Endothelial cell (in vitro differentiated cells): ENCODE results near the gene EHD1. TPM values are rescaled to one million over a fixed set of nuclear protein-coding genes. Genes with fewer than 3 reads are reported as not detected.

Experiments
- DNase-seq: peaks from one replicate; pipeline ENCODE4 v3.0.0; 2021; ENCODE audit warnings: low spot score
- H3K27ac Mint-ChIP-seq: one replicate; pipeline ENCODE4 v1.8.0; 2021; ENCODE audit warnings: mixed read lengths, inconsistent platforms; ENCODE audit not compliant: unreplicated experiment
- H3K27me3 Mint-ChIP-seq: one replicate; pipeline ENCODE4 v1.8.0; 2021; ENCODE audit warnings: mild to moderate bottlenecking, moderate library complexity, mixed read lengths, inconsistent platforms; ENCODE audit not compliant: unreplicated experiment
- H3K36me3 Mint-ChIP-seq: one replicate; pipeline ENCODE4 v1.8.0; 2021; ENCODE audit warnings: mild to moderate bottlenecking, low read depth, mixed read lengths, inconsistent platforms; ENCODE audit not compliant: unreplicated experiment
- H3K4me1 Mint-ChIP-seq: one replicate; pipeline ENCODE4 v1.8.0; 2021; ENCODE audit warnings: mild to moderate bottlenecking, mixed read lengths, inconsistent platforms; ENCODE audit not compliant: unreplicated experiment
- H3K4me3 Mint-ChIP-seq: one replicate; pipeline ENCODE4 v1.8.0; 2021; ENCODE audit warnings: mild to moderate bottlenecking, mixed read lengths, inconsistent platforms; ENCODE audit not compliant: unreplicated experiment
- H3K9me3 Mint-ChIP-seq: one replicate; pipeline ENCODE4 v1.8.0; 2021; ENCODE audit warnings: mixed read lengths, inconsistent platforms; ENCODE audit not compliant: unreplicated experiment
- total RNA-seq: library from RNA; stranded (reverse); fragmentation: NEBNext Ultra II Directional; extraction: Animal tissue kit (Norgen Biotek cat#: 25700); gene quantifications from one replicate; pipeline ENCODE4 v1.2.1, GENCODE V29; 2021; ENCODE audit not compliant: unreplicated experiment
- TF ChIP-seq, protein P1 (sequence below): fragments of 200-600 bp; sonication (generic); IDR thresholded peaks from one replicate; pipeline ENCODE4 v1.5.0; 2021; ENCODE audit warnings: antibody characterized with exemption; ENCODE audit not compliant: unreplicated experiment

The EHD1 gene
- total RNA-seq, 1 donor from 2014 or later, result 84.0 TPM

DNA sequence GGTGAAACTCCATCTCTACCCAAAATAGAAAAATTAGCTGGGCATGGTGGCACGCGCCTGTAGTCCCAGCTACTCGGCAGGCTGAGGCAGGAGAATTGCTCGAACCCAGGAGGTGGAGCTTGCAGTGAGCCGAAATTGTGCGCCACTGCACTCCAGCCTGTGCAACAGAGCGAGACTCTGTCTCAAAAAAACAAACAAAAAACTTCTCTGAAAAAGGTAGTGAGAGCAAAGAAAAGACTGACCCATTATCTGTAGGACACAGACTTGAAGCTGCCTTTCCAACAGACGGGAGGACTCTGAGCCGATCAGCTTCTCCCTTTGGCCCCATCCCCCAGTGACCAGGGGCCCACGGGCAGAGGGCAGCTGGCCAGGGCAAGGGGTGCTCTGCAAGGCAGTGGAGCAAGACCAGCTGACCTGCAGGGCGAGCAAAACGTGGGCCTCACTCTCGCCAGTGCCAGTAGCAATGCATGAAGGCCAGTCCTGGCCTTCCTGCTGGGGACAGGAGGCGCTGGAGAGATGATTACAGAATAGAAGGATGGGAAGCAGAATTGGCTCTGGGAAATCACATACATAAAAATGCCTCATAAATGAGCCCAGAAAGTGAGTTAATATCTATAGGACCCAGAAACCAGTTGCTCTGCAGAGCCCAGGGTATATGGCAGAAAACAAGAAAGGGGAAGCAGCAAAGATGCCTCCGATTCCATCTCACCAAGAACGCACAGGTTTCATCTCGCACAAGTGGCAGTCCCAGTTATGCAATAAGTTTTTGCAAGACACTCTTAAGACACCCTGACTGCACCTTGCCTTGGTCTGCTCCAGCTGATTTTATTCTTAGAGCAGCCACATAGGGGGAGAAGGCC is 2.8 kb downstream of the EHD1 start:
- Mint-ChIP-seq H3K27ac (no peak overlapping the region), H3K4me3 (no peak overlapping the region), H3K27me3 (peaks cover 15% of the 10 kb centered on the region), H3K9me3 (no peaks in the 10 kb centered on the region), H3K36me3 (peaks cover 19% of the 10 kb centered on the region), H3K4me1 (peaks cover 22% of the 10 kb centered on the region)
- TF ChIP-seq, protein P1, sequence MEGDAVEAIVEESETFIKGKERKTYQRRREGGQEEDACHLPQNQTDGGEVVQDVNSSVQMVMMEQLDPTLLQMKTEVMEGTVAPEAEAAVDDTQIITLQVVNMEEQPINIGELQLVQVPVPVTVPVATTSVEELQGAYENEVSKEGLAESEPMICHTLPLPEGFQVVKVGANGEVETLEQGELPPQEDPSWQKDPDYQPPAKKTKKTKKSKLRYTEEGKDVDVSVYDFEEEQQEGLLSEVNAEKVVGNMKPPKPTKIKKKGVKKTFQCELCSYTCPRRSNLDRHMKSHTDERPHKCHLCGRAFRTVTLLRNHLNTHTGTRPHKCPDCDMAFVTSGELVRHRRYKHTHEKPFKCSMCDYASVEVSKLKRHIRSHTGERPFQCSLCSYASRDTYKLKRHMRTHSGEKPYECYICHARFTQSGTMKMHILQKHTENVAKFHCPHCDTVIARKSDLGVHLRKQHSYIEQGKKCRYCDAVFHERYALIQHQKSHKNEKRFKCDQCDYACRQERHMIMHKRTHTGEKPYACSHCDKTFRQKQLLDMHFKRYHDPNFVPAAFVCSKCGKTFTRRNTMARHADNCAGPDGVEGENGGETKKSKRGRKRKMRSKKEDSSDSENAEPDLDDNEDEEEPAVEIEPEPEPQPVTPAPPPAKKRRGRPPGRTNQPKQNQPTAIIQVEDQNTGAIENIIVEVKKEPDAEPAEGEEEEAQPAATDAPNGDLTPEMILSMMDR, result no peak
- DNase-seq, result no peak

GRCh38 chr11:64874308-64875240 is 3.8 kb downstream of the EHD1 start:
- Mint-ChIP-seq H3K4me3 (peak overlapping the region; percentile 37), H3K27ac (no peak overlapping the region), H3K27me3 (peaks cover 15% of the 10 kb centered on the region), H3K4me1 (peaks cover 22% of the 10 kb centered on the region), H3K36me3 (peaks cover 19% of the 10 kb centered on the region), H3K9me3 (no peaks in the 10 kb centered on the region)
- TF ChIP-seq, protein P1, result no peak
- no peak for DNase-seq

GRCh38 chr11:64872790-64873488 is 5.5 kb downstream of the EHD1 start:
- Mint-ChIP-seq H3K27ac (no peak overlapping the region), H3K9me3 (no peaks in the 10 kb centered on the region), H3K4me3 (no peak overlapping the region), H3K36me3 (peaks cover 24% of the 10 kb centered on the region), H3K27me3 (peaks cover 16% of the 10 kb centered on the region), H3K4me1 (peaks cover 23% of the 10 kb centered on the region)
- DNase-seq, result no peak
- TF ChIP-seq, protein P1, result no peak

DNA sequence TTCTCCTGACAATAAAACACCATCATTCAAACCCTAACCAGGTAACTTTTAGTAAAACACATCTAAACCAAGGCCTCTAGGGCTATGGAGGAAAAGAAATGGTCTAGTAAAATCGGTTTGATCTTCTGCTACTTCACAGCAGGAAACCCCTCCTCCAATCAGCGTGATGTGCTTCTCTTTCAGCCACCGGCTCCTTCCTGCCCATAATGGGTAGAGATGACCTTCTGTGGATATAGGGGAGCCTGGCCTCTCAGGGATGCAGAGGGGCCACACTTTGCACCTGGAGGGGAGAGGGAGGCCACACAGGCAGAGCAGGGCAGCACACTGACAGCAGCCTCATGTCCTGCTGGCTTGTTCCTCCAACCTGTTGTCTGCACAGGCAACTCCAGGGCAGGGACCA is 6.9 kb downstream of the EHD1 start:
- TF ChIP-seq, protein P1, result no peak
- no peaks in the 10 kb centered on the region for H3K9me3 Mint-ChIP-seq
- no peak overlapping the region for H3K4me3 Mint-ChIP-seq
- no peak for DNase-seq
- H3K27ac Mint-ChIP-seq, result no peak overlapping the region
- H3K4me1 Mint-ChIP-seq, result peaks cover 11% of the 10 kb centered on the region
- H3K36me3 Mint-ChIP-seq, result peaks cover 20% of the 10 kb centered on the region
- peaks cover 9% of the 10 kb centered on the region for H3K27me3 Mint-ChIP-seq
